ACHN (cell line): ENCODE data around the gene AMBRA1.

Experiments used
- DNase-seq: peaks from one replicate; pipeline ENCODE4 v3.0.0-alpha.2; 2015
- in situ Hi-C: cut with HindIII; loops from 2 replicates; pipeline ENCODE4 v1.10.0; 2017; ENCODE audit warnings: low sequenced_read_pairs, low pct_ligation_motif_present, low pct_unique_long_range_greater_than_20kb

AMBRA1 gene, protein sequence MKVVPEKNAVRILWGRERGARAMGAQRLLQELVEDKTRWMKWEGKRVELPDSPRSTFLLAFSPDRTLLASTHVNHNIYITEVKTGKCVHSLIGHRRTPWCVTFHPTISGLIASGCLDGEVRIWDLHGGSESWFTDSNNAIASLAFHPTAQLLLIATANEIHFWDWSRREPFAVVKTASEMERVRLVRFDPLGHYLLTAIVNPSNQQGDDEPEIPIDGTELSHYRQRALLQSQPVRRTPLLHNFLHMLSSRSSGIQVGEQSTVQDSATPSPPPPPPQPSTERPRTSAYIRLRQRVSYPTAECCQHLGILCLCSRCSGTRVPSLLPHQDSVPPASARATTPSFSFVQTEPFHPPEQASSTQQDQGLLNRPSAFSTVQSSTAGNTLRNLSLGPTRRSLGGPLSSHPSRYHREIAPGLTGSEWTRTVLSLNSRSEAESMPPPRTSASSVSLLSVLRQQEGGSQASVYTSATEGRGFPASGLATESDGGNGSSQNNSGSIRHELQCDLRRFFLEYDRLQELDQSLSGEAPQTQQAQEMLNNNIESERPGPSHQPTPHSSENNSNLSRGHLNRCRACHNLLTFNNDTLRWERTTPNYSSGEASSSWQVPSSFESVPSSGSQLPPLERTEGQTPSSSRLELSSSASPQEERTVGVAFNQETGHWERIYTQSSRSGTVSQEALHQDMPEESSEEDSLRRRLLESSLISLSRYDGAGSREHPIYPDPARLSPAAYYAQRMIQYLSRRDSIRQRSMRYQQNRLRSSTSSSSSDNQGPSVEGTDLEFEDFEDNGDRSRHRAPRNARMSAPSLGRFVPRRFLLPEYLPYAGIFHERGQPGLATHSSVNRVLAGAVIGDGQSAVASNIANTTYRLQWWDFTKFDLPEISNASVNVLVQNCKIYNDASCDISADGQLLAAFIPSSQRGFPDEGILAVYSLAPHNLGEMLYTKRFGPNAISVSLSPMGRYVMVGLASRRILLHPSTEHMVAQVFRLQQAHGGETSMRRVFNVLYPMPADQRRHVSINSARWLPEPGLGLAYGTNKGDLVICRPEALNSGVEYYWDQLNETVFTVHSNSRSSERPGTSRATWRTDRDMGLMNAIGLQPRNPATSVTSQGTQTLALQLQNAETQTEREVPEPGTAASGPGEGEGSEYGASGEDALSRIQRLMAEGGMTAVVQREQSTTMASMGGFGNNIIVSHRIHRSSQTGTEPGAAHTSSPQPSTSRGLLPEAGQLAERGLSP (N-terminal part only)

GRCh38 chr11:46593550-46594373 lies at the start of gene AMBRA1:
Gene AMBRA1 (minus strand): TSS chr11:46594023. CDS start chr11:46548380, 45,643 bp downstream.
- in situ Hi-C loops = no loop called here
- DNase-seq = peak; percentile 88

- in situ Hi-C loops = no loop called here
- no peak for DNase-seq
Observed at GRCh38 chr11:46643531-46643930, 49.7 kb upstream of the AMBRA1 start.

DNA sequence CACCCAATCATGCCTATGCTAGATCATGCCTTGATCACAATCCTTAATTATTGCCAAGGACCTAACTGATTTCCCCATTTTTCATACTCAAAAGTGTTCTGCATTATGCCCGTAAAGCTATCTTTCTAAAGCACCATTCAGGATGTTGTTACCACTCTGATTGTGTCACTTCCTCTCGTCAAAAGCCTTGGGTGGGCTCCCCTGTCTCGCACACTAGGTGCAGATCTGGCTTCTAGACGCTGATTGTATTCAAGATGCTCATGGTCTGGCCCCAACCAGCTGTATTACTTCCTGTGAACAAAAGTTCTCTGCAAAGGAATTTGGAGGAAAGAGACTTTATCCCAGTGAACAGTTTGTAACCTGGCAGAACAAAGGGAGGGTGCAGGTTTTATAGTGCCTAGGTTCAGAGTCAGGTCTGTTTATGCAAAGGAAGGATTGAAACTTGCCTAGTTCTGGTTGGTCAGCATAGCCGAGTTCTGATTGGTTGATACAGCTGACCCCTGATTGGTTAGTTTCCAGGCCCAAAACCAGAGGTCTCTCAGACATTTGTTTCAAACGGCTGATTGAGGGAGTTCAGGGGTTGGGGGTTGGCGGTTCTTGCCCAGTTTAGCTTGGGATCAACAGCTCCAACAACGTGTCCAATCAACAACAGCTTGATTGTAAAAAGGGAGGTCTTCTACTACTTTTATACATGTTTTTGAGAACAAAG lies 49.0 kb upstream of the AMBRA1 start:
- DNase-seq = no peak
- in situ Hi-C loops = no loop called here

DNA sequence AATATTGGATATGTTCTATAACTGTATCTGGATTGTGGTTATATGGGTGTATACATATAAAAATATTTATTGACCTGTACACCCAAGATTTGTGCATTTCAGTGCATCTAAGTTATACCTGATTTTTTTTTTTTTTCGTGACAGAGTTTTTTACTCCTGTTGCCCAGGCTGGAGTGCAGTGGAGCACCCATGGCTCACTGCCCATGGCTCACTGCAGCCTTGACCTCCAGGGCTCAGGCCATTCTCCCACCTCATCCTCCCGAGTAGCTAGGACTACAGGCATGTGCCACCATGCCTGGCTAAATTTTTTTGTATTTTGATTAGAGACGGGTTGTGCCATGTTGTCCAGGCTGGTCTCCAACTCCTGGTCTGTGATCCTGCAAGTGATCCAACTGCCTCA lies 47.8 kb upstream of the AMBRA1 start:
- no peak for DNase-seq
- in situ Hi-C loops = no loop called here

DNA sequence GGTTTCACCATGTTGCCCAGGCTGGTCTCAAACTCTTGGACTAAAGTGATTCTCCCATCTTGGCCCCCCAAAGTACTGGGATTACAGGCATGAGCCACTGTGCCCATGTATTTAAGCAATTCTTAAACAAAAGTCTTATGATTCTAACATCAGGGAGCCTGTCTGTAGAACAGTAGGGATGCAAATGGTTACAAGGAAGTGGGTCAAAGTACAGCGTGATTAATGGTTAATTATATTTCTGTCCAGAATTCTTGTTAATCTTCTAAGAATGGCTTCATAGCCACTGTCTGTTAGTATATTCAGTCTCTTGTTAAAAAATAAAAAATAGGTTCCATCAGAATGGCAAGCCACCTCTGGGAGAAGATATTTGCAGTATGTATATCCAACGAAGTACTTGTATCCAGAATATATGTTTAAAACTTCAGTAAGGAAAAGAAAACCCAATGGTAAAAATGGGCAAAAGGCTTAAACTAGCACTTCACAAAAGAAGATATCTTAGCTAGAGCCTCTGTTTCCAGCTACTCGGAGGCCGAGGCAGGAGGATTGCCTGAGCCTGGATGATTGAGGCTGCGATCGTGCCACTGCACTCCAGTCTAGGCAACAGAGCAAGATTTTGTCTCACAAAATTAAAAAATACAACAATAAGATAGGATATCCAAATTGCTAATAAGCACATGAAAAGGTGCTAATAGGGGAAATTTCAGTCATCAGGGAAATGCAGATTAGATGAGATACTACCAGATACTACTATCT lies 46.4 kb upstream of the AMBRA1 start:
- in situ Hi-C loops = no loop called here
- DNase-seq = no peak

GRCh38 chr11:46639197-46639839 lies 45.5 kb upstream of the AMBRA1 start:
- no peak for DNase-seq
- in situ Hi-C loops = no loop called here

DNA sequence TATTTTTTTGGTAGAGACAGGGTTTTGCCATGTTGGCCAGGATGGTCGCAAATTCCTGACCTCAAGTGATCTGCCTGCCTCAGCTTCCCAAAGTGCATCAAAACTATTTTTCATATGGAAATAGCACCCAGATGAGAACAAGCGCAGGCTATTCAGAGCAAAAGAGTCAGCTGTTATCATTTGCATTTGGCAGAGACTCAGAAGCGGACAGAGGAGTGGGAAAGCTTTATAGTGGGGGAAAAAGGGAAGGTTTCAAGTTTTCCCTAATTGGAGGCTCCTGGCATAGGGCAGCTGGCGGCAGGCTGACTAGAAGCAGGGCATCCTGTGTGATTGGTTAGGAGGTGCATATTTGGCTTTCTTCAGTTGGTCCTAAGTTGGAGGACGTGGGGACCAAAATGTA lies 43.7 kb upstream of the AMBRA1 start:
- in situ Hi-C loops = no loop called here
- DNase-seq = no peak

GRCh38 chr11:46635557-46636139 lies 41.8 kb upstream of the AMBRA1 start:
- in situ Hi-C loops = no loop called here
- no peak for DNase-seq

GRCh38 chr11:46633291-46634217 lies 39.7 kb upstream of the AMBRA1 start:
- no peak for DNase-seq

DNA sequence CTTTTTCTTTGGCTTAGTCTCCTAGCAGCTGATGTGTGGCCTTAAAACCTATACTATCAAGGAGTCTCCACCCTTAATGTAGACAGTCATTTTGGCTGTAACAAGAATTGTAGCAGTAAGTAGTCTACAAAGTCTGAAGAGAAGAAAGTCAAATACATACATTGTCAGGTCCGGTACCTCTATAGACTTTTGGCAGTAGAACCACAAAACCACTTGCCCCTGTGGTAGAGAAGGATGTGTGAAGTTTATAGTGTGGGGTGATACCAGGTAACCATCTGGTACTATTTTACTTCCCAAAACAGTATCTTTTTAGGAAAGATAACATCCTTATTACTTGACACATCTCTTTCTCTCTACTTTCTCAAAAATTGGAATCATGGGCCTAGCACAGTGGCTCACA lies 38.7 kb upstream of the AMBRA1 start:
- in situ Hi-C loops = no loop called here
- no peak for DNase-seq

More at GRCh38 chr11:46633291-46634217, 39.7 kb upstream of the AMBRA1 start:
- in situ Hi-C loops = no loop called here

DNA sequence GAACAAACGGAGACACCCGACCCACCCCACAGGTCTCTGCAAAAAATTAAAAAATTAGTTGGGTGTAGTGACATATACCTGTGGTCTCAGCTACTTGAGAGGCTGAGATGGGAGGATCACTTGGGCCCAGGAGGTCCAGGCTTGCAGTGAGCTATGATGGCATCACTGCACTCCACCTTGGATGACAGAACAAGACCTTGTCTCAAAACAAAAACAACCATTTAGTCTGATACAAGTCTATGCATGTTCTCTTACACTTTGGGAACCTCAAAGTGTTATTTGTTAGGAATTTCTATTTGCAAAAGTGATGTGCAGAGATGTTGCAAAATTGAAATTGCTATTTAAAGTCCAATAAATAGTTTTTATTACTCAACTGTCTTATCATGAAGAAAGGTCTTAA lies 37.9 kb upstream of the AMBRA1 start:
- in situ Hi-C loops = no loop called here
- DNase-seq = no peak

GRCh38 chr11:46630237-46630636 lies 36.4 kb upstream of the AMBRA1 start:
- no peak for DNase-seq
- in situ Hi-C loops = no loop called here

GRCh38 chr11:46628961-46629360 lies 35.1 kb upstream of the AMBRA1 start:
- DNase-seq = no peak
- in situ Hi-C loops = no loop called here

DNA sequence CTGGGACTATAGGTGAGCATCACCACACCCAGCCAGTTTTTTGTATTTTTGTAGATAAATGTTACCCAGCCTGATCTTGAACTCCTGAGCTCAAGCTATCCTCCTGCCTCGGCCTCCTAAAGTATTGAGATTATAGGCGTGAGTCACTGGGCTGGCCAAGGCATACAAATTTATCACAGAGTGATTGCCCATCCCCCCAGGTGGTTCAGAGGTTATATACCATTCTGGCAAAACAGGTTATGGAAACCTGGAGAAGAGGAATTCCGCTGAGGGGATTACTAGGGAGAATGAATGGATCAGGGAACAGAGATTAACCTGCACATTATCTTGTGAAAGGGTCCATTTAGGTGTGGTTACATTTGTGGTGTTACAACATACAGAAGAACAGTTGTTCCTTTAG lies 31.6 kb upstream of the AMBRA1 start:
- in situ Hi-C loops = no loop called here
- no peak for DNase-seq

- in situ Hi-C loops = no loop called here
- DNase-seq = no peak
Observed at GRCh38 chr11:46618837-46619236, 25.0 kb upstream of the AMBRA1 start.
